H9 (cell line): ENCODE results near the gene NAMPT. TPM values are rescaled to one million over a fixed set of nuclear protein-coding genes. Genes with fewer than 3 reads are reported as not detected.
A peak's percentile ranks its signal among the peaks of the same experiment; 100 is the strongest.

Experiments
- DNase-seq: peaks from one replicate; pipeline ENCODE4 v3.0.0-alpha.2; 2017
- H2AFZ ChIP-seq: one replicate; pipeline ENCODE4 v1.6.1; 2013; ENCODE audit warnings: mild to moderate bottlenecking, low read length, control low read depth, moderate library complexity
- H2AK5ac ChIP-seq: 2 replicates; pipeline ENCODE4 v1.6.1; 2013; ENCODE audit warnings: low read length, control low read depth, mixed read lengths; ENCODE audit not compliant: insufficient read length
- H2BK120ac ChIP-seq: one replicate; pipeline ENCODE4 v1.6.1; 2013; ENCODE audit warnings: low read depth, mild to moderate bottlenecking, low read length, control low read depth, inconsistent platforms; ENCODE audit not compliant: poor library complexity, severe bottlenecking
- H2BK12ac ChIP-seq: 2 replicates; pipeline ENCODE4 v1.6.1; 2013; ENCODE audit warnings: low read length, control low read depth, mixed read lengths, low read depth; ENCODE audit not compliant: insufficient read length
- H2BK15ac ChIP-seq: 2 replicates; pipeline ENCODE4 v1.6.1; 2013; ENCODE audit warnings: low read depth, low read length, control low read depth
- H2BK20ac ChIP-seq: one replicate; pipeline ENCODE4 v1.6.1; 2013; ENCODE audit warnings: low read depth, mild to moderate bottlenecking, low read length, control low read depth, inconsistent platforms; ENCODE audit not compliant: poor library complexity, severe bottlenecking
- H2BK5ac ChIP-seq: 2 replicates; pipeline ENCODE4 v1.6.1; 2013; ENCODE audit warnings: low read length, control low read depth, mixed read lengths; ENCODE audit not compliant: insufficient read length
- H3K14ac ChIP-seq: 2 replicates; pipeline ENCODE4 v1.6.1; 2013; ENCODE audit warnings: low read length, control low read depth; ENCODE audit not compliant: insufficient read depth
- H3K18ac ChIP-seq: 2 replicates; pipeline ENCODE4 v1.6.1; 2013; ENCODE audit warnings: low read depth, mild to moderate bottlenecking, mixed read lengths, low read length, control low read depth; ENCODE audit not compliant: insufficient read length
- H3K23ac ChIP-seq: 2 replicates; pipeline ENCODE4 v1.6.1; 2013; ENCODE audit warnings: low read length, control low read depth, mixed read lengths, low read depth; ENCODE audit not compliant: insufficient read length
- H3K23me2 ChIP-seq: 2 replicates; pipeline ENCODE4 v1.6.1; 2013; ENCODE audit warnings: low read depth, mild to moderate bottlenecking, mixed read lengths, low read length, control low read depth; ENCODE audit not compliant: insufficient read length, poor library complexity, severe bottlenecking
- H3K27ac ChIP-seq: 2 replicates; pipeline ENCODE4 v1.5.1; 2013; ENCODE audit warnings: low read length, control low read depth, mixed read lengths, low read depth; ENCODE audit not compliant: insufficient read length
- H3K27me3 ChIP-seq: 2 replicates; pipeline ENCODE4 v1.6.1; 2013; ENCODE audit warnings: low read length, control low read depth, inconsistent platforms; ENCODE audit not compliant: insufficient read depth
- H3K4ac ChIP-seq: 2 replicates; pipeline ENCODE4 v1.6.1; 2013; ENCODE audit warnings: low read depth, mild to moderate bottlenecking, control low read depth, inconsistent platforms, low read length, moderate library complexity
- H3K4me1 ChIP-seq: 2 replicates; pipeline ENCODE4 v1.6.1; 2013; ENCODE audit warnings: low read length, control low read depth, inconsistent platforms; ENCODE audit not compliant: insufficient read depth
- H3K4me2 ChIP-seq: 2 replicates; pipeline ENCODE4 v1.6.1; 2013; ENCODE audit warnings: low read length, control low read depth, mixed read lengths; ENCODE audit not compliant: insufficient read length, insufficient read depth
- H3K56ac ChIP-seq: 2 replicates; pipeline ENCODE4 v1.6.1; 2013; ENCODE audit warnings: low read depth, mild to moderate bottlenecking, mixed read lengths, low read length, control low read depth; ENCODE audit not compliant: insufficient read length
- H3K79me1 ChIP-seq: 2 replicates; pipeline ENCODE4 v1.6.1; 2013; ENCODE audit warnings: low read depth, mild to moderate bottlenecking, moderate library complexity, low read length, control low read depth, inconsistent platforms; ENCODE audit not compliant: insufficient read depth, poor library complexity, severe bottlenecking
- H3K79me2 ChIP-seq: 2 replicates; pipeline ENCODE4 v1.6.1; 2013; ENCODE audit warnings: low read length, control low read depth, inconsistent platforms; ENCODE audit not compliant: insufficient read depth
- H3K9ac ChIP-seq: 2 replicates; pipeline ENCODE4 v1.6.1; 2013; ENCODE audit warnings: low read length, control low read depth, mixed read lengths; ENCODE audit not compliant: insufficient read length; ENCODE audit errors: extremely low read depth
- H3K9me3 ChIP-seq: one replicate; pipeline ENCODE4 v1.6.1; 2013; ENCODE audit warnings: low read depth, low read length, inconsistent platforms; ENCODE audit not compliant: control insufficient read depth
- H3T11ph ChIP-seq: one replicate; pipeline ENCODE4 v1.6.1; 2013; ENCODE audit warnings: mild to moderate bottlenecking, low read length, control low read depth, inconsistent platforms
- H4K20me1 ChIP-seq: one replicate; pipeline ENCODE4 v1.6.1; 2013; ENCODE audit not compliant: control insufficient read depth, insufficient read length, insufficient read depth
- H4K5ac ChIP-seq: 2 replicates; pipeline ENCODE4 v1.6.1; 2013; ENCODE audit warnings: low read depth, mild to moderate bottlenecking, mixed read lengths, low read length, control low read depth; ENCODE audit not compliant: insufficient read length
- H4K8ac ChIP-seq: replicated peaks from 2 replicates; pipeline ENCODE4 v1.6.1; 2013; ENCODE audit warnings: low read length, control low read depth, mixed read lengths, low read depth; ENCODE audit not compliant: insufficient read length
- H4K91ac ChIP-seq: 2 replicates; pipeline ENCODE4 v1.6.1; 2013; ENCODE audit warnings: low read depth, mild to moderate bottlenecking, moderate library complexity, mixed read lengths, low read length, control low read depth; ENCODE audit not compliant: insufficient read length
- H3K27ac Mint-ChIP-seq, 3 experiments: 2 replicates in 2 of 3; 3 replicates in 1 of 3; pipeline ENCODE4 v1.8.0; 2020 to 2021; ENCODE audit warnings: mixed read lengths in 3 of 3, mild to moderate bottlenecking in 1 of 3, moderate library complexity in 1 of 3
- H3K27me3 Mint-ChIP-seq: 2 replicates; pipeline ENCODE4 v1.8.0; 2021; ENCODE audit warnings: low read depth, mild to moderate bottlenecking, moderate library complexity, mixed read lengths
- H3K36me3 Mint-ChIP-seq, 3 experiments: 2 replicates in 2 of 3; 3 replicates in 1 of 3; pipeline ENCODE4 v1.8.0; 2020 to 2021; ENCODE audit warnings: low read depth in 3 of 3, mixed read lengths in 3 of 3; ENCODE audit not compliant: insufficient read depth in 1 of 3
- H3K4me1 Mint-ChIP-seq, 2 experiments: 2 replicates each; pipeline ENCODE4 v1.8.0; 2020; ENCODE audit warnings: mixed read lengths in 2 of 2
- H3K4me3 Mint-ChIP-seq, 2 experiments: 2 replicates in 1 of 2; 3 replicates in 1 of 2; pipeline ENCODE4 v1.8.0; 2020 to 2021; ENCODE audit warnings: mild to moderate bottlenecking in 2 of 2, mixed read lengths in 2 of 2, moderate library complexity in 1 of 2
- H3K9me3 Mint-ChIP-seq, 2 experiments: 2 replicates in 1 of 2; 3 replicates in 1 of 2; pipeline ENCODE4 v1.8.0; 2020; ENCODE audit warnings: mild to moderate bottlenecking in 2 of 2, mixed read lengths in 2 of 2, moderate library complexity in 1 of 2
- CTCF ChIP-seq: fragments of 200-600 bp; sonication (generic); conservative IDR thresholded peaks from 3 replicates; pipeline ENCODE4 v1.8.0; 2021; ENCODE audit warnings: antibody characterized with exemption, mild to moderate bottlenecking
- WGBS: extraction: QIAGEN DNeasy Blood & Tissue Kit; methylation state at CpG from one replicate; pipeline ENCODE4 v1.1.7; 2013; ENCODE audit warnings: missing lambda C conversion rate, low lambda C conversion rate, mixed read lengths; ENCODE audit not compliant: insufficient read length; ENCODE audit errors: extremely low coverage; 5-methylcytosine and 5-hydroxymethylcytosine counted together
- total RNA-seq: library from RNA; stranded (reverse); gene quantifications from 2 replicates; pipeline ENCODE4 v1.2.1, GENCODE V29; 2021

The NAMPT gene
- total RNA-seq, 1 experiment from 2014 or later = 83.5 TPM

DNA sequence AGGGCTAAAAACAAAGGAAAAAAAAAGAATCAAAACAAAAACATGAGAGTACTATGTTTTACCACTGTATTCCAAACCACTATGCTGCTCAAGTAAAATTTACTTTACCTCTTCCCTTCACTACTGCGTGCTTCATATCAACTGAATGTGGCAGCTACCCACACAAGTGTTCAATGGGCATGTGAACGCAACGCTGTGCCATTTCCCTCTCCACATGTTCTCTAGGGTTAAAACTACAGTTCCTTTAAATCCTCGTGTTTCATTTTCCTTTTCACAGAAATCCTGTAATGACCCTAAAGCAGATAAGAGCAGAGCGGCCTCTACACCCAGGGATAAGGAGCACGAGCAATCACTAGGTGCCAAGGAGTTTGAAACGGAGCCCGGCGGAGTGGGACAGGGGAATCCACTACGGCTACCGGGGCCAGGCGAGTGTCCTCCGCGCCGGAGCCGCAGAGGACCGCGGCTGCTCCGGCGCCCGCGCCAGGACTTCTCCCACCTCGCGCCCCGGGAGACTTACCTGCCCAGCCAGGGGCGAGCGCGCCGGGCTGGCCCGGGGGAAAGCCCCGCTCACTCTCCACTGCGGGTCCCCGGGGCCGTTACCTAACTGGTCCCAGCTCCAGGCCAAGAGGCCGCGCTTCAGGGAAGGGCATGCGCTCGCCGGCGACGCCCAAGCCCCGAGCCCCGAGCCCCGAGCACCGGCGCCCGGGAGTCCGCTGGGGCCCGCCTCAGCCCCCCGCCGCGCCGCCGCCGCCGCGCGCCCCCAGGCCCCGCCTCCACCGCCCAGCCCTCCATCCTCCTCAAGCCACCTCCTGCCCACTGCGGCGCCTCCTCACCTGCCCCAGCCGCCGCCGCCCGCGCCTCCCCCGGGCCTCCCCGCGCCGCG is 711 bp downstream of the NAMPT start:
- H3K79me2 ChIP-seq = peaks cover 20% of the 10 kb centered on the region
- no peak overlapping the region for H3K56ac ChIP-seq
- H3K14ac ChIP-seq = no peak overlapping the region
- H3K9me3 ChIP-seq = no peaks in the 10 kb centered on the region
- no peak overlapping the region for H2BK20ac ChIP-seq
- peak overlapping the region; percentile 68 for H3K27ac ChIP-seq
- H3K4ac ChIP-seq = no peak overlapping the region
- no peak overlapping the region for H2BK12ac ChIP-seq
- H3K27me3 Mint-ChIP-seq = no peaks in the 10 kb centered on the region
- H3K36me3 Mint-ChIP-seq = peaks cover 0 to 3% (median 0%) of the 10 kb centered on the region in 3 experiments; a peak in 2 of 7 replicates
- no peak overlapping the region for H4K5ac ChIP-seq
- H3K4me2 ChIP-seq = peak overlapping the region; percentile 100
- H3K27ac Mint-ChIP-seq = peak overlapping the region; percentile 91 to 94 (median 93)
- H4K8ac ChIP-seq = no peak overlapping the region
- WGBS = no CpG with 5 or more reads among the region's 72 CpGs
- H3K4me1 Mint-ChIP-seq = peaks cover 36% of the 10 kb centered on the region in 2 experiments
- peak; percentile 69 for DNase-seq
- H3K9me3 Mint-ChIP-seq = no peaks in the 10 kb centered on the region
- no peak overlapping the region for H2BK5ac ChIP-seq
- H4K91ac ChIP-seq = no peak overlapping the region
- H3T11ph ChIP-seq = no peak overlapping the region
- no peaks in the 10 kb centered on the region for H3K27me3 ChIP-seq
- no peaks in the 10 kb centered on the region for H3K79me1 ChIP-seq
- no peaks in the 10 kb centered on the region for H4K20me1 ChIP-seq
- peak overlapping the region; percentile 92 for H3K9ac ChIP-seq
- no peak overlapping the region for H3K23ac ChIP-seq
- no peak overlapping the region for H2BK120ac ChIP-seq
- no peak overlapping the region for H3K18ac ChIP-seq
- peak overlapping the region; percentile 85 to 95 for H3K4me3 Mint-ChIP-seq
- H2AK5ac ChIP-seq = no peak overlapping the region
- H2BK15ac ChIP-seq = no peak overlapping the region
- peaks cover 7% of the 10 kb centered on the region for H3K23me2 ChIP-seq
- H3K4me1 ChIP-seq = no peaks in the 10 kb centered on the region; the same call in 1 of the 2 replicates
- H2AFZ ChIP-seq = no peak overlapping the region
- TF ChIP-seq CTCF = no peak
